ENCODE results near the gene CSF1R.

The CSF1R gene

GRCh38 chr5:150067405-150067960 is 18.9 kb downstream of the CSF1R start:
- no peak for DNase-seq (ENCODE audit: low read depth, low spot score)

GRCh38 chr5:150066901-150067396 is 19.4 kb downstream of the CSF1R start:
- ChIA-PET POLR2A (interaction anchor here (0.9 to 1.3 kb wide), 4 partner anchors 10 to 67 kb away, joined by 3 to 4 read pairs (median 4); partner anchors contain the start of genes HMGXB3 and TIGD6), CTCF (interaction anchor here (0.7 to 1.2 kb wide), 3 partner anchors 12 to 152 kb away, joined by 3 to 4 read pairs (median 3); no protein-coding TSS in a partner anchor)
- TF ChIP-seq CTCF (IDR thresholded peaks at IDR 0.05; ENCODE audit: insufficient read depth, low read length, missing control alignments): no peak

More at GRCh38 chr5:150067405-150067960, 18.9 kb downstream of the CSF1R start:
- CTCF ChIA-PET: interaction anchor here (0.6 to 0.7 kb wide), 2 partner anchors 11 to 13 kb away, joined by 3 read pairs; no protein-coding TSS in a partner anchor
- no peak overlapping the region for H3K4me3 ChIP-seq (ENCODE audit: low read depth, low read length)
- POLR2A ChIA-PET: interaction anchor here (0.9 to 1.1 kb wide), 3 partner anchors 10 to 67 kb away, joined by 3 to 4 read pairs (median 4); partner anchors contain the start of genes HMGXB3 and TIGD6
- TF ChIP-seq CTCF (IDR thresholded peaks at IDR 0.05; ENCODE audit: insufficient read depth, low read length, missing control alignments): no peak

GRCh38 chr5:150066436-150066835 is 19.9 kb downstream of the CSF1R start:
- H3K4me3 ChIP-seq (ENCODE audit: low read depth, low read length): no peak overlapping the region
- TF ChIP-seq CTCF (IDR thresholded peaks at IDR 0.05; ENCODE audit: insufficient read depth, low read length, missing control alignments): no peak
- DNase-seq (ENCODE audit: low read depth, low spot score): no peak
- ChIA-PET CTCF (interaction anchor here (0.6 to 3.2 kb wide), 5 partner anchors 9 to 152 kb away, joined by 3 to 13 read pairs (median 4); no protein-coding TSS in a partner anchor), POLR2A (interaction anchor here (0.8 to 1.3 kb wide), 6 partner anchors 9 to 66 kb away, joined by 3 to 6 read pairs (median 4); partner anchors contain the start of genes HMGXB3 and TIGD6)

More at GRCh38 chr5:150066901-150067396, 19.4 kb downstream of the CSF1R start:
- no peak for DNase-seq (ENCODE audit: low read depth, low spot score)
- H3K4me3 ChIP-seq (ENCODE audit: low read depth, low read length): no peak overlapping the region

- no peak for TF ChIP-seq CTCF (IDR thresholded peaks at IDR 0.05; ENCODE audit: insufficient read depth, low read length, missing control alignments)
- H3K4me3 ChIP-seq (ENCODE audit: low read depth, low read length): no peak overlapping the region
- ChIA-PET CTCF (interaction anchor here (0.6 to 3.2 kb wide), 6 partner anchors 9 to 153 kb away, joined by 3 to 13 read pairs (median 4); no protein-coding TSS in a partner anchor), POLR2A (interaction anchor here (0.8 to 1.3 kb wide), 3 partner anchors 13 to 46 kb away, joined by 3 to 6 read pairs (median 3); no protein-coding TSS in a partner anchor)
- DNase-seq (ENCODE audit: low read depth, low spot score): no peak
Observed at GRCh38 chr5:150065886-150066285, 20.5 kb downstream of the CSF1R start.

GRCh38 chr5:150065346-150065745 is 21.0 kb downstream of the CSF1R start:
- no peak for TF ChIP-seq CTCF (IDR thresholded peaks at IDR 0.05; ENCODE audit: insufficient read depth, low read length, missing control alignments)
- ChIA-PET CTCF (interaction anchor here (1.4 to 3.2 kb wide), 3 partner anchors 10 to 46 kb away, joined by 3 to 13 read pairs (median 5); no protein-coding TSS in a partner anchor), POLR2A (interaction anchor here (0.8 to 0.9 kb wide), 3 partner anchors 12 to 29 kb away, joined by 3 to 6 read pairs (median 4); no protein-coding TSS in a partner anchor)
- H3K4me3 ChIP-seq (ENCODE audit: low read depth, low read length): no peak overlapping the region; the same call in 1 of the 2 replicates
- no peak for DNase-seq (ENCODE audit: low read depth, low spot score)

Data from AG04449 (cell line).